IPS-15b (cell line): ENCODE results near the gene ATP9B.

Experiments used
- H3K27me3 ChIP-seq: one replicate; pipeline ENCODE4 v1.6.1; 2013; ENCODE audit warnings: low read length; ENCODE audit not compliant: control insufficient read depth, insufficient read depth
- H3K36me3 ChIP-seq: one replicate; pipeline ENCODE4 v1.6.1; 2013; ENCODE audit warnings: low read length; ENCODE audit not compliant: control insufficient read depth, insufficient read depth
- H3K4me1 ChIP-seq: one replicate; pipeline ENCODE4 v1.6.1; 2013; ENCODE audit warnings: mild to moderate bottlenecking, low read length; ENCODE audit not compliant: control insufficient read depth, insufficient read depth
- H3K4me3 ChIP-seq: one replicate; pipeline ENCODE4 v1.5.1; 2013; ENCODE audit warnings: low read depth, low read length
- H3K9ac ChIP-seq: one replicate; pipeline ENCODE4 v1.6.1; 2013; ENCODE audit warnings: low read depth, mild to moderate bottlenecking, low read length
- H3K9me3 ChIP-seq: one replicate; pipeline ENCODE4 v1.6.1; 2013; ENCODE audit warnings: mild to moderate bottlenecking, low read length; ENCODE audit not compliant: control insufficient read depth, insufficient read depth

ATP9B gene

DNA sequence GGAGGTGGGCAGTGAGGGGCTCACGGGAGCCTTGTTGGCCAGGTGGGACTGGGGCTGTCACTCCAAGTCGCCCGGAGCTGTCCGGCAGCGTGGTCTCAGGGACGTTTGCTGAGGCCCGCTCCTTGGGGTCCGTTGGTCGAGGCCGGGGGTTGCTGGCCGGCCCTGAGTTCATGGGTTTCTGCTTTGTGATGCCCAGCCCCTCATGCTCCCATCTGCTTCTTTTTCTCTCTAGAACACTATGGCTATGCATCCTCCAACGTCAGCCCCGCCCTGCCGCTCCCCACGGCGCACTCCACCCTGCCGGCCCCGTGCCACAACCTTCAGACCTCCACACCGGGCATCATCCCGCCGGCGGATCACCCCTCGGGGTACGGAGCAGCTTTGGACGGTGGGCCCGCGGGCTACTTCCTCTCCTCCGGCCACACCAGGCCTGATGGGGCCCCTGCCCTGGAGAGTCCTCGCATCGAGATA lies 341.0 kb downstream of the ATP9B start:
- Histone ChIP-seq H3K4me1 (no peaks in the 10 kb centered on the region), H3K27me3 (no peaks in the 10 kb centered on the region), H3K9ac (no peak overlapping the region), H3K4me3 (no peak overlapping the region), H3K36me3 (peaks cover 5% of the 10 kb centered on the region), H3K9me3 (no peaks in the 10 kb centered on the region)

DNA sequence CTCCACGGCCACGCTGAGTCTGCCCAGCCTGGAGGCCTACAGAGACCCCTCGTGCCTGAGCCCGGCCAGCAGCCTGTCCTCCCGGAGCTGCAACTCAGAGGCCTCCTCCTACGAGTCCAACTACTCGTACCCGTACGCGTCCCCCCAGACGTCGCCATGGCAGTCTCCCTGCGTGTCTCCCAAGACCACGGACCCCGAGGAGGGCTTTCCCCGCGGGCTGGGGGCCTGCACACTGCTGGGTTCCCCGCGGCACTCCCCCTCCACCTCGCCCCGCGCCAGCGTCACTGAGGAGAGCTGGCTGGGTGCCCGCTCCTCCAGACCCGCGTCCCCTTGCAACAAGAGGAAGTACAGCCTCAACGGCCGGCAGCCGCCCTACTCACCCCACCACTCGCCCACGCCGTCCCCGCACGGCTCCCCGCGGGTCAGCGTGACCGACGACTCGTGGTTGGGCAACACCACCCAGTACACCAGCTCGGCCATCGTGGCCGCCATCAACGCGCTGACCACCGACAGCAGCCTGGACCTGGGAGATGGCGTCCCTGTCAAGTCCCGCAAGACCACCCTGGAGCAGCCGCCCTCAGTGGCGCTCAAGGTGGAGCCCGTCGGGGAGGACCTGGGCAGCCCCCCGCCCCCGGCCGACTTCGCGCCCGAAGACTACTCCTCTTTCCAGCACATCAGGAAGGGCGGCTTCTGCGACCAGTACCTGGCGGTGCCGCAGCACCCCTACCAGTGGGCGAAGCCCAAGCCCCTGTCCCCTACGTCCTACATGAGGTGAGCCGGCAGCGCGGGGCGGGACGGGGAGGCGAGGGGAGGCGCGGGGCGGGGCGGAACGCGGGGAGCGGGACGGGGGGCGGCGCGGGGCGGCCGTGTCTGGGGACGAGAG lies 341.8 kb downstream of the ATP9B start:
- Histone ChIP-seq H3K9ac (no peak overlapping the region), H3K4me3 (no peak overlapping the region), H3K27me3 (no peaks in the 10 kb centered on the region), H3K36me3 (peaks cover 5% of the 10 kb centered on the region), H3K9me3 (no peaks in the 10 kb centered on the region), H3K4me1 (no peaks in the 10 kb centered on the region)

DNA sequence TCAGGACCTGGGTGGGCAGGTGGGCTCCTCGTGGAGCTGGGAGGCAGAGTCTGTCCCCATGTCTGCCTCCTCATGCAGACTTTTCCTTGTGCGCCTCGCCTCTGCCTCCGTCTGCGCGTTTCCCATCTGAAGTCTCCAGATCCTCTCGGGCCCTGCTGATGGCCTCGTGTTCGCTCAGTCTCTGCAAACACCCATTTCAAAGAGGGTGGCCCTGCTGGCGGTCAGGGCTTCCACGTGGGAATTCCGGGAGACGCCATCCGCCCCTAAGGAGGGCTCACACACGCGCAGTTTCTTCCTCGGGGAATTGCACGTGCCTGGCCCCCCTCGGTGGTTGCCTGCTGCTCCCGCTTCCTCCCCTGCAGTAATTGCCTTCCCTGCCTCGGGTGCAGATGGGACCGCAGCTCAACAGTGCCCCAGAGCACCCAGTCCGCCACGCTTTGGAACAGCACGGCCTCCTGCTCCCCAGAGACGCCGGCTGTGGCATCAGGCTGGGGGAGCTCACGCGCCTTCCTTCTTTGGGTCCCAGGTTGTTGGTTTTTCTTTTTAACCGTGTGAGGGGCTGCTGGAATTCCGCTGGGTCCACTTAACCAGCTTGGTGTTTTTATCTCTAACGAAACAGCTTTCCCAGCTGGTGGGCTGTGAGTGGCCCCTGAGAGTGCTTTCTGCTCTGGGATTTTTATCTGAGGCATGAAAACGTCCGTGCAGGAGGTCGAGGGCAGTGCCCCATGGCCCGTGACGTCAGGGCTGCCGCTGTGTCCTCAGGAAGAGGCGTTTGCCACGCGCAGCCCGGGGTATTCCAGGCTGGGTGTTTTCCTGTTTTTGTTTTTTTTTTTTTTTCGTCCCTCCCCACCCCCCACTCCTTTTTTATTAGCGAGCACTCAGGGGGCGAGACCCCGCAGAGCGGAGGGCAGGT lies 342.7 kb downstream of the ATP9B start:
- Histone ChIP-seq H3K4me3 (no peak overlapping the region), H3K27me3 (no peaks in the 10 kb centered on the region), H3K4me1 (no peaks in the 10 kb centered on the region), H3K9ac (no peak overlapping the region), H3K36me3 (peaks cover 5% of the 10 kb centered on the region), H3K9me3 (no peaks in the 10 kb centered on the region)

DNA sequence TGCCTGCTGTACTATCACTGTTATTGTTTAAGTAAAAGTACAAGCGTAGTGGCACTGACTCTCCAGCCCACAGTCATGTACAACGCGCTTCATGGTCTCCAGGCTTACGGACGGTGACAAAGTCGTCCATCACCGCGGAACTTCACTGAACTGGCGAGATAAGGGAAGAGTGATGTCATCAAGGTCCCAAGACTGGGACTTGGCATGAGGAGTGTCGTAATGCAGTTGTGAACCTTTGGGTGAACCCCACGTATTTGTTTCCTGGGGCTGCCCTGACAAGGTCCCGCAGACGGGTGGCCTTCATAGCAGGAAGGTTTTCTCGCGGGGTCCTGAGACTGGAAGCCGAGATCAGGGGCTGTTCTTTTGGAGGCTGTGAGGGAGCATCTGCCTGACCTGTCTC lies 343.8 kb downstream of the ATP9B start:
- Histone ChIP-seq H3K9ac (no peak overlapping the region), H3K36me3 (peaks cover 5% of the 10 kb centered on the region), H3K27me3 (no peaks in the 10 kb centered on the region), H3K9me3 (no peaks in the 10 kb centered on the region), H3K4me1 (no peaks in the 10 kb centered on the region), H3K4me3 (no peak overlapping the region)

DNA sequence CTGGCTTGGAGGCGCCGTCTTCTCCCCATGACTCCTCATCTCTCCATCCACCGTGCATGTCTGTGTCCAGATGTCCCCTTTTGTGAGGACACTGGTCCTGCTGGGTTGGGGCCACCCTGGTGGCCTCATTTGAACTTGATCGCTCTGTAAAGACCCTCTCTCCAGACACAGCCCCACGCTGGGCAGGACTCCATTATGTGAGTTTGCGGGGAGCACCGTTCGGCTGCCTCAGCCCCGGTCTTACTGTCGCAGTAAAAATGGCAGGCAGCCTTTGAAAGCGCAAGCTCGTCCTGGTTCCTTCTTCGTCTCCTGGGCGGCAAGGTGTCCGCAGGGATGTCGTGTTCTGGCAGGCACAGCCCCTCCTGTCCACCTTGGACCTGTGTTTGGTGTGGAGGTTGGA lies 344.2 kb downstream of the ATP9B start:
- no peaks in the 10 kb centered on the region for H3K9me3 ChIP-seq
- H3K36me3 ChIP-seq, result peaks cover 5% of the 10 kb centered on the region
- H3K9ac ChIP-seq, result no peak overlapping the region
- no peaks in the 10 kb centered on the region for H3K27me3 ChIP-seq
- H3K4me3 ChIP-seq, result no peak overlapping the region
- H3K4me1 ChIP-seq, result no peaks in the 10 kb centered on the region

DNA sequence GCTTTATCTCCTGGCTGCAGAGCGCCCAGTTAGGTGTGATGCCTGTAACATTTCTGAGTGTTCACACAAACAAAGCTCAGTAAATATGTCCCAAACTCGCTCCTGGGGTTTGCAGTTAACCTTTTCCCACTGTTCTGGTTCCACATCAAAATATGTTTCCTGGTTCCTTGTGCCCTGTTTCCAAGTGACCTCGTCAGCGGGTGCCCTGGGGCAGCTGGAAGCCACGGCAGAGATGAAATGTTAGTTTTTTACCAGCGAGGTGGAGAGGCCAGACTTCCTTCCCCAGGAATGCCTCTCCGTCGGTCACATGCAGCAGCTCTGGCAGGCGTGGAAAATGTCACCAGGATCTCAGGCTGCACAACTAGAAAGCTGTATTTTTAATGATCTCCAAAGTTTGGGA lies 344.7 kb downstream of the ATP9B start:
- Histone ChIP-seq H3K36me3 (peaks cover 5% of the 10 kb centered on the region), H3K4me1 (no peaks in the 10 kb centered on the region), H3K4me3 (no peak overlapping the region), H3K27me3 (no peaks in the 10 kb centered on the region), H3K9me3 (no peaks in the 10 kb centered on the region), H3K9ac (no peak overlapping the region)

DNA sequence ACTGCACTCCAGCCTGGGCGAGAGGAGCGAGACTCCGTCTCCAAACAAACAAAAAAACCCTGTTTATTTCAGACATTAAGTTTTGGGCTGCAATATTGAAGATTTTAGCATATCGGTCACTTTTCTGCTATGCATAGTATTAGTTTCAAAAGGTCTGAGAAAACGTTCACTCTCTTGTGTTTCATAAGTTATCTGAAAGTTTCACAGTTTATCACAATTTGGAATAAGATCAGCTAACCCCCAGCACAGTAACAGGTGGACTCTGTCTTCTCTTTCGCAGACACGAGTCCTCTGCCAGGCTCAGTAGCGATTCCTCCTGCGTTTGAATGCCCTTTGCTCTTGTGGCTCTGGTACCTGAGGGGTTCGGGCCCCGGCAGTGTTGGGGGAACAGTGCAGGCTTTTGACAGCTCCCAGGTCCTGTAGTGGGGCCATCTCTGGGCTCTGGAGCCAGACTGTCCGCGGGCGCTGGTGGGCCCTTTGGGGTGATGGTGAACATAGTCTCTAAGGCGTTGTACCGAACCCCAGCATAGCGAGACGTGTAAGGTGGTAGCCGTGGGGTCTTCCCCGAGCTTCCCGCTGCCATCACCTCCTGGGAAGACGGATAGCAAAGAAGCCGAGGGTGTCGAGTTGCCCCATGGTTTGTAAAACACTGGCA lies 347.0 kb downstream of the ATP9B start:
- no peaks in the 10 kb centered on the region for H3K4me1 ChIP-seq
- no peaks in the 10 kb centered on the region for H3K27me3 ChIP-seq
- H3K4me3 ChIP-seq, result no peak overlapping the region
- peaks cover 2% of the 10 kb centered on the region for H3K36me3 ChIP-seq
- H3K9ac ChIP-seq, result no peak overlapping the region
- H3K9me3 ChIP-seq, result no peaks in the 10 kb centered on the region

DNA sequence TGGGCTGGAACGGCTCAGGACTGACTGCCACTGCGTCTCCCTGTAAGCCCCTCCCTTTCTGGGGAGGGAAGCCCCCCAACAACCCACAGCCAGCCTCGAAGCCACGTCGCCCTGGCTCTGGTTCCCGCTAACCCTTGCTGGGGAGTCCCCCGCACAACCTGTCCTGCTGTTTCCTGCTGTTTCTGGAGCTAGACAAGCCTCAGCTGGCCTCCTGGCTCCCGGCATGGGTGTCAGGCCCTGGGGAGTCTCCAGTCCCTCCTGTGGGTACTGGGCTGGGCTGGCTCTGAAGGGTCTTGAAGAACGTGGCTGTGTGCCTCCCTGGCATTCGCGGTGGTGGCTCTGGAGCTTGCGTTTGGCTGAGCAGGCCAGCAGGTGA lies 347.5 kb downstream of the ATP9B start:
- H3K4me1 ChIP-seq, result no peaks in the 10 kb centered on the region
- no peaks in the 10 kb centered on the region for H3K9me3 ChIP-seq
- no peak overlapping the region for H3K4me3 ChIP-seq
- H3K27me3 ChIP-seq, result no peaks in the 10 kb centered on the region
- peaks cover under 1% of the 10 kb centered on the region for H3K36me3 ChIP-seq
- no peak overlapping the region for H3K9ac ChIP-seq

DNA sequence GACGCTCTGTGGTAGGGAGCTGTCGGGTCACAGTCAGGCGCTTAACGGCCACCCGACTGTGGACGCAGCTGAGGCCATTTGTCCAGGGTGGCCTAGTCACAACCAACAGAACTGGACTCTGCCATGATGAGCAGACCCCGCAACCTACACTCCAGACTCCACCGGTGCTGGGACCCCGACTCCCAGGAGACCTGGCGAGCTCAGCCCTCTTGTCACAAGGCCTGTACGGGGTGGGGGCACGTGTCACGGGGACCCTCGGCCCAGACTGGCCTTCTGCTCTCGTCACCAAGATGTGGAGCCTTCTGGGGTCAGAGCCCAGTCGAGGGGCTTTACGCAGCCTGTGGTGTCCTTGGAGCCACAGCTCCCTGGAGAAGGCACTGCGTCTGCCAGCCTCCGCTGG lies 349.0 kb downstream of the ATP9B start:
- Histone ChIP-seq H3K36me3 (no peaks in the 10 kb centered on the region), H3K9ac (no peak overlapping the region), H3K4me3 (no peak overlapping the region), H3K9me3 (no peaks in the 10 kb centered on the region), H3K27me3 (no peaks in the 10 kb centered on the region), H3K4me1 (no peaks in the 10 kb centered on the region)

DNA sequence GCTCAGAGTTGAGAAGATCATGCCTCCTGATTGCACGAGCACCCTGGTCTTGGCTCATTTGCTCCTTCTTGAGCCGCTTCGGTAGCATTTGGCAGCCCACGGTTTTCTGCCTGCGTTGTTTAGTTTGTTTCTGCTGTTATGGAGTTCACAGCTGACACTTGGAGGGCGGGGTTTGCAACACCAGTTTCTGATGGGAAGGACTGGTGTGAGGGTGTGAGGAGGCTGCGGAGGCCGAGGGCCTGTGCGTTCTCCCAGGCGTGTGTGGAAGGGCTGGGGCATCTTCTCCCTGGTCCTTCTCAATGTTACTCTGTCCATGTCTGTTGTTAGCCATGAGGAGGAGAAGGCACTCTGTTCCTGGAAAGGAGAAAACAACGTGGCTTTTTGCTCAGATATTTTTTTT lies 349.4 kb downstream of the ATP9B start:
- Histone ChIP-seq H3K9me3 (no peaks in the 10 kb centered on the region), H3K4me3 (no peak overlapping the region), H3K27me3 (no peaks in the 10 kb centered on the region), H3K9ac (no peak overlapping the region), H3K36me3 (no peaks in the 10 kb centered on the region), H3K4me1 (no peaks in the 10 kb centered on the region)

DNA sequence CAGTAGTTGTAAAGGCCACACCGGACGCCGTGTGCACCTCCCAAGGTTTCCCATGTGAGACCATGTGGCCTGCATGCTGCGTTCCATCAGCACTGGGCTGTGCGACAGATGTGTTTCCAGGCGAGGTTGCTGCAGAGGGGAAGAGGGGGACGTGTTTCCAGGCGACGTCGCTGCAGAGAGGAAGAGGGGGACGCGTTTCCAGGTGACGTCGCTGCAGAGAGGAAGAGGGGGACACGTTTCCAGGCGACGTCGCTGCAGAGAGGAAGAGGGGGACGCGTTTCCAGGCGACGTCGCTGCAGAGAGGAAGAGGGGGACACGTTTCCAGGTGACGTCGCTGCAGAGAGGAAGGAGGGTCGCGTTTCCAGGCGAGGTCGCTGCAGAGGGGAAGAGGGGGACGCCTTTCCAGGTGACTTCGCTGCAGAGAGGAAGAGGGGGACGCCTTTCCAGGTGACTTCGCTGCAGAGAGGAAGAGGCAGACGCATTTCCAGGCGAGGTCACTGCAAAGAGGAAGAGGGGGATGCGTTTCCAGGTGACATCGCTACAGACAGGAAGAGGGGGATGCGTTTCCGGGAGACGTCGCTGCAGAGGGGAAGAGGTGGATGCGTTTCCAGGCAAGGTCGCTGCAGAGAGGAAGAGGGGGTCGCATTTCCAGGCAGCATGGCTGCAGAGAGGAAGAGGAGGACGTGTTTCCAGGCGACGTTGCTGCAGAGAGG lies 351.0 kb downstream of the ATP9B start:
- Histone ChIP-seq H3K27me3 (no peaks in the 10 kb centered on the region), H3K9ac (no peak overlapping the region), H3K9me3 (no peaks in the 10 kb centered on the region), H3K36me3 (no peaks in the 10 kb centered on the region), H3K4me1 (no peaks in the 10 kb centered on the region), H3K4me3 (no peak overlapping the region)
